Measurements from ENCODE around the gene TEDC2. TPM values are rescaled to one million over a fixed set of nuclear protein-coding genes. Genes with fewer than 3 reads are reported as not detected.
A peak's percentile ranks its signal among the peaks of the same experiment; 100 is the strongest.

Gene TEDC2
- total RNA-seq, 2 experiments from 2014 or later = 21.6 to 32.9 TPM

DNA sequence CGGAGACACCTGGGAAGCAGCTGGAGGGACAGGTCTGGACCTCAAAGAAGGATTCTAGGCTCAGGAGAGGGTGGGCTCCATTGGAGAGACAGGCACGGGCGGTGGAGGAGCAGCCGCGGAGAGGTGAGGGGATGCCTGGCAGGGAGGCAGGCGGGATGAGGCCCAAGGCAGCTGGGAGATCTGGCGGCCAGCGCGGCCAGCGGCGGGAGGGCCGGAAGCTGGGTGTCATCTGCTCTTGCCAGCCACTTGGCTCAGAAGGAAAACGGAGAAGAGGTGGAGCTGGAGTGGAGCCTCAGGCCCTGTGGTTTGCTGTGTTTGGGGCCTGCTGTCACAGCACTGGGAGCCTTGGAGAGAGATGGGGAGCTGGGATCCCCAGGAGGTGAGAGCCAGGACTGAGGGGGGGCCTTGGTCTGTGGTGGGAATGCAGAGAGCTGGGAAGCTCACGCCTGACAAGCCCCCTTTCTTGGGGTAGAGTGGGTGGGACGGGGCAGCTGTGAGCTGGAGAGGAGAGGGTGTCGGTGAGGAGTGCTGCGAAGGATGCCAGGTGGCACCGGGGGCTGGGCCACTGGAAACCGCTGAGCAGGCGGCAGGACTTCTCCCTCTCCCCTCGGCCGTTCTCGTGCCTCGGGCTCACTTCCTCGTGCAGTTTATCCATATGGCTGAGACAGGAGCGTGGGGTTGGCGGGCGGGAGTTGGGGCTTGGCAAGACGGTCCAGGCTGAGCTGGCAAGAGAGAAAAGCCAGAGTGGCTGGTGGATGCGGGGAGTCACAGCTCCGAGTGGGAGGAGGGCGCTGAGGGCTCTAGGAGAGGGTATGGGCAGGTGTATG is 23.0 kb downstream of the TEDC2 start:
- Mint-ChIP-seq H3K4me1 (ENCODE audit: low read depth) (peaks cover 24% of the 10 kb centered on the region), H3K27ac (no peak overlapping the region), H3K36me3 (ENCODE audit: low read depth) (peaks cover 4% of the 10 kb centered on the region), H3K27me3 (ENCODE audit: low read depth) (no peaks in the 10 kb centered on the region), H3K9me3 (ENCODE audit: insufficient read depth) (no peaks in the 10 kb centered on the region), H3K4me3 (no peak overlapping the region)
- no peak for DNase-seq
- no peak for ATAC-seq
- POLR2A ChIA-PET = interaction anchor here (0.6 kb wide), 1 partner anchor 101 kb away, joined by 4 read pairs; no protein-coding TSS in a partner anchor
- CTCF ChIA-PET = interaction anchor here (1.3 to 1.4 kb wide), 2 partner anchors 14 to 143 kb away, joined by 3 read pairs; partner anchors contain the start of gene ABCA3

DNA sequence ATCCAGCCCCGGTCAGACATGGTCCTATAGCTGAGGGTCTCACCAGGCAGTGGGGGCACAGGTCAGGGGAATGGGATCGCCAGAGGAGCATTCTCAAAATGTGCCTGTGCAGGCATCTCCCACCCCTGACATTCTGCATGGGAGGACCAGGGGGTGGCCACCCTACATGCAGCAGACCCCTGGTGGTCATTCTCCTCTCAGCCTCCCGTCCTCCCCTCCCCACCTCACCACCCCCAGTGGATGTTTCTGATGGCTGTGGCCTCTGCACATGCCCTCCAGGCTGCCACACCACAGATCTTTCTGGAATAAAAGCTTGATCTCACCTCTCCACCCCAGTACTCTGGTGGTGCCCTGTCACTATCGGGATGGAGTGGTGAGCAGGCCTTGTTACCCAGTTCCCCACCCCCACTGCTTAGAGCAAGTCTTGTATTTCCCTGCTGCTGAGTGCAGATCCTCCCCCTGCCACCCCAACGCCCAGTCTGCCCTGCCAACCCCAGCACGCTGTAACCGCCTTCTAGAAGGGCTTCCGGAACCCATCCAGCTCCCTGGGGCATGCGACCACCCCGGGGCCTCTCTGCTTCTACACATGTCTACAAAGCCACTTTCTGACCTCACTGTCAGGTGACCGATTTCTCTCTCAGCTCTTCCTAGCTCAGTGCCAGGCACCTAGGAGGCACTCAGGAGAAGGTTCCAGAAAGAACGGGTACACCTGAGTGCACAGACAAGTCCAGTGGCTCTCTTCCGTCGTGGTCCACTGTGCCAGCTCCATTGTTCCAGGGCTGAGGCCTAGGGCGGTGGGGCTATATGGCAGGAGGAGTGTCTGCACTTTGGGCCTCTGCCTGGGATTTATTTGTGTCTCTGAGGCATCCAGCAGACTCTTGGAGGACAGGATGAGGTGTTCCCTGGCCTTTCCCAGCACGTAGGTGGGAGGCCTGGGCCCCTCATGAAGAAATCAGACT is 24.3 kb downstream of the TEDC2 start:
- peaks cover 27% of the 10 kb centered on the region for H3K4me1 Mint-ChIP-seq (ENCODE audit: low read depth)
- ATAC-seq (no peak), DNase-seq (no peak)
- H3K9me3 Mint-ChIP-seq (ENCODE audit: insufficient read depth) = no peaks in the 10 kb centered on the region
- H3K36me3 Mint-ChIP-seq (ENCODE audit: low read depth) = peaks cover 4% of the 10 kb centered on the region
- H3K4me3 Mint-ChIP-seq = no peak overlapping the region
- CTCF ChIA-PET = interaction anchor here (1.4 kb wide), 1 partner anchor 13 kb away, joined by 3 read pairs; no protein-coding TSS in a partner anchor
- H3K27ac Mint-ChIP-seq = no peak overlapping the region
- POLR2A ChIA-PET = interaction anchor here (0.7 kb wide), 1 partner anchor 316 kb away, joined by 4 read pairs; no protein-coding TSS in a partner anchor
- H3K27me3 Mint-ChIP-seq (ENCODE audit: low read depth) = no peaks in the 10 kb centered on the region

DNA sequence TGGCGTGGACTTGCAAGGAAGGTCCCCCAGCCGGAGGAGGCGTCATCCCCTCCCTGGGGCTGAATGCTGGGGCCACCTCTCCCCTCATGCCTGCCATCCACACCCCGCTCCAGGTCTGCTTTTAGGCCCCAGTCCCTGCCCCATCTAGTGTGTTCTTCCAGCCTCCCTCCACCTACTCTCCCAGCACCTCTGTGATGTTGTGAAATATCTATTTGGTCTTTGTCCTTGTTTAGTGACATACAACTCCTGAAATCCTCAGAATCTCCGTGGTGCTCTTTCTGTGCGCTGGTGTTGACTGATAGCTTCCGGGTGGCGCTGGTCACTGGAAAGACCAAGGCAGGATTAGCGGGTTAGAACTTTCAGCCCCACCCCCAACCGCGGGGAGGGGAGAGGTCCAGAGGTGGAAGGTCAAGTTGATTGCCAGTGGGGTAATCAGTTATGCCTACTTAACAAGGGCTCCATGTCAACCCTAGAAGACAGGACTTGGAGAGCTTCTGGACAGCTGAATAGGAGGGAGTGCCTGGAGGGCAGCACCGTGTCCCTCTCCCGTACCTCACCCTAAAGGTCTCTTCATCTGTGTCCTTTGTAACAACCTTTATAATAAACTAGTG is 25.1 kb downstream of the TEDC2 start:
- DNase-seq (no peak), ATAC-seq (no peak)
- Mint-ChIP-seq H3K27me3 (ENCODE audit: low read depth) (no peaks in the 10 kb centered on the region), H3K4me3 (no peak overlapping the region), H3K36me3 (ENCODE audit: low read depth) (peaks cover 4% of the 10 kb centered on the region), H3K27ac (peak overlapping the region; percentile 9), H3K4me1 (ENCODE audit: low read depth) (peaks cover 27% of the 10 kb centered on the region), H3K9me3 (ENCODE audit: insufficient read depth) (no peaks in the 10 kb centered on the region)
- CTCF ChIA-PET = no interaction called here
- POLR2A ChIA-PET = no interaction called here

DNA sequence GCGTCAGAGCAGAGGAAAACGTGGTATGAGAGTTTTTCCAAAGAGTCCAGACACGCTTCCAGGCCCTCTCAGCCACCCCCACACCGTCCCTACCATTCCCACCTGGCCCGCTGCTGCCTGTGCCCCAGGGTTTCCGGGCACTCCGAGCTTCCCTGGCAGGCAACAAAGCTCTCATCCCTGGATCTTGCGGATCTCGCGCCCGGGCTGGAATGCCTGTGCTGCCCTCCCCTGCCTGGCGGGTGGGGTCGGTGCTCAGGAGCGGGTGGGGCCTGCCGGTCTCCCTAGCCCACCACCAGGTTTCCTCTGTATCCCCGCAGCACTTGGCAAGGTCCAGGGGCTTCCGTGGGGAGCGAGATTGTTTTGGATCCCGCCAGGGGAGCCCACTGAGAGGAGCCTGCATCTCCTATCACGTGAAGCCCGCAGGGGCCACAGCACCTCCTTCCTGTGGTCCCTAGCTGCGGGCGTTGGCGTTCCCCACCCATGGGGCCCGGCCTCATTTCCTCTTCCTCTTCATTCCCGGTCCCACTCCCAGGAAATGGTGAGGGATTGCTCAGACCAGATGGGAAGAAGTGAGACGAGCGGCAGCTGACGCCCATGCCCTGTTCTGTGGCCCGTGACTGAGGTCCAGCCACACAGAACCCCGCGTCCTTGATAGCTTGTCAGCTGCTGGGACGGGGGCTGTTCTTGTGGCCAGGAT is 26.1 kb downstream of the TEDC2 start:
- no peak overlapping the region for H3K4me3 Mint-ChIP-seq
- H3K27me3 Mint-ChIP-seq (ENCODE audit: low read depth) = no peaks in the 10 kb centered on the region
- H3K4me1 Mint-ChIP-seq (ENCODE audit: low read depth) = peaks cover 27% of the 10 kb centered on the region
- H3K9me3 Mint-ChIP-seq (ENCODE audit: insufficient read depth) = no peaks in the 10 kb centered on the region
- no peak for ATAC-seq
- DNase-seq = no peak
- POLR2A ChIA-PET = interaction anchor here (1.1 kb wide), 1 partner anchor 28 kb away, joined by 4 read pairs; the partner anchor contains the start of gene ATP6V0C
- peaks cover 4% of the 10 kb centered on the region for H3K36me3 Mint-ChIP-seq (ENCODE audit: low read depth)
- H3K27ac Mint-ChIP-seq = no peak overlapping the region
- CTCF ChIA-PET = interaction anchor here (1.0 to 4.4 kb wide), 7 partner anchors 15 to 331 kb away, joined by 3 to 27 read pairs (median 3); partner anchors contain the start of genes ABCA3, TEDC2 and TRAF7

DNA sequence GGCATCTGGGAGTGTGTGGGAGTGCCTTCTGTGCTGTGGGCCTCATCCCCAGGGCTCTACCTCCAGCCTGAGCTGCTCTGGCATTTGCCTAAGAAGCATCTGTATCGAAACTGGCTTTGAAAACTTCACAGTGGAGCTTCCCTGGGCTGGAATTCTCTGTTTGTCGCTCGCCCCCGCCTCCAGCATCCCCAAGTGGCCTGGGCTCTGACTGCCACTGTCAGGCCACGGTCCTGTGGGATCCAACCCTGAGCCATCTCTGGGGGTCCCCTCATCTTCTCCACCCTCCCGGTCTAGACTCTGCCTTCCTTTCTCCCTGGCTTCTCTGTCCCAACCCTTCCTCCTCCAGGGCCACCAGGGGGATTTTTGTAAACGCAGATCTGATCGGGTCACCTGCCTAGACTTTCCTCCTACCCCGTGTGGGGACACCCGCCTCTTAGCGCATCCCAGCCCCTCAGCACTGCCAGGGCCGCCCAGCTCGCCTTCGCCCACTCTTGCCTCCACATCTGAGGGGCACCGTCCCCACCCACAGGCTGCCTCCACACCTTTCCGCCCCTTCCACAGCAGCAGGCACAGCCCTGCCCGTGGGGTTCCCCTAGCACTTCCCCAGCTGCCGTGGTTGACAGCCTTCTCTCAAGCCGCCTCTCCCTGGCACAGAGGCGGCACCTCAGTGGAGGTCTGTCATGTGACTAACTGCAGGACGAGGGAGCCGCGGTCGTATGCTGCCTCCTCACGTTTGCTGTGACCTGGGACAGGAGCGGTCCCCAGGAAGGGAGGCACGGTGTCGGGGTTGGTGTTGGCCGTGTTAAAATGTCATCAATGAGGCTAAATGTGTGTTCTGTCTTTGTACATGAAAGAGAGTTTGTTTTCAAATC is 27.0 kb downstream of the TEDC2 start:
- peak overlapping the region; percentile 65 for H3K27ac Mint-ChIP-seq
- no peaks in the 10 kb centered on the region for H3K9me3 Mint-ChIP-seq (ENCODE audit: insufficient read depth)
- ChIA-PET CTCF (interaction anchor here (0.7 to 4.4 kb wide), 8 partner anchors 14 to 331 kb away, joined by 3 to 27 read pairs (median 3); partner anchors contain the start of genes ABCA3, TEDC2 and TRAF7), POLR2A (interaction anchor here (1.1 kb wide), 1 partner anchor 27 kb away, joined by 4 read pairs; the partner anchor contains the start of gene ATP6V0C)
- peaks cover 27% of the 10 kb centered on the region for H3K4me1 Mint-ChIP-seq (ENCODE audit: low read depth)
- peaks cover 4% of the 10 kb centered on the region for H3K36me3 Mint-ChIP-seq (ENCODE audit: low read depth)
- peak overlapping the region; percentile 22 for H3K4me3 Mint-ChIP-seq
- H3K27me3 Mint-ChIP-seq (ENCODE audit: low read depth) = no peaks in the 10 kb centered on the region
- peak; percentile 92 for ATAC-seq
- peak; percentile 80 for DNase-seq

DNA sequence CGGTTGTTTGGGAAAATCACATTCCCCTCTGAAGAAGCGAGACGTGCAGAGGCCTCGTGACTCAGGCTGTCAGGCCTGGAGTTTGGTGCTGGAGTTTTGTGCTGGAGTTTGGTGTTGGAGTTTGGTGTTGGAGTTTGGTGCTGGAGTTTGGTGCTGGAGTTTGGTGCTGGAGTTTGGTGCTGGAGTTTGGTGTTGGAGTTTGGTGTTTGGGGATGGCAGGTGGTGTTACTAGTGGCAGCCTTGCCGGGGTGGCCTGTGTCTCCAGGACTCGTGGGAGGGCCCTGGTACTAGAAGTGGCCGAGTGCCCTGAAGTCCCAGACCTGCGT is 27.6 kb downstream of the TEDC2 start:
- H3K4me1 Mint-ChIP-seq (ENCODE audit: low read depth) = peaks cover 27% of the 10 kb centered on the region
- peaks cover 4% of the 10 kb centered on the region for H3K36me3 Mint-ChIP-seq (ENCODE audit: low read depth)
- H3K4me3 Mint-ChIP-seq = peak overlapping the region; percentile 22
- H3K27me3 Mint-ChIP-seq (ENCODE audit: low read depth) = no peaks in the 10 kb centered on the region
- H3K27ac Mint-ChIP-seq = peak overlapping the region; percentile 65
- no peak for ATAC-seq
- no peaks in the 10 kb centered on the region for H3K9me3 Mint-ChIP-seq (ENCODE audit: insufficient read depth)
- ChIA-PET CTCF (interaction anchor here (1.4 to 4.4 kb wide), 2 partner anchors 13 to 236 kb away, joined by 3 to 27 read pairs; no protein-coding TSS in a partner anchor), POLR2A (no interaction called here)
- no peak for DNase-seq

DNA sequence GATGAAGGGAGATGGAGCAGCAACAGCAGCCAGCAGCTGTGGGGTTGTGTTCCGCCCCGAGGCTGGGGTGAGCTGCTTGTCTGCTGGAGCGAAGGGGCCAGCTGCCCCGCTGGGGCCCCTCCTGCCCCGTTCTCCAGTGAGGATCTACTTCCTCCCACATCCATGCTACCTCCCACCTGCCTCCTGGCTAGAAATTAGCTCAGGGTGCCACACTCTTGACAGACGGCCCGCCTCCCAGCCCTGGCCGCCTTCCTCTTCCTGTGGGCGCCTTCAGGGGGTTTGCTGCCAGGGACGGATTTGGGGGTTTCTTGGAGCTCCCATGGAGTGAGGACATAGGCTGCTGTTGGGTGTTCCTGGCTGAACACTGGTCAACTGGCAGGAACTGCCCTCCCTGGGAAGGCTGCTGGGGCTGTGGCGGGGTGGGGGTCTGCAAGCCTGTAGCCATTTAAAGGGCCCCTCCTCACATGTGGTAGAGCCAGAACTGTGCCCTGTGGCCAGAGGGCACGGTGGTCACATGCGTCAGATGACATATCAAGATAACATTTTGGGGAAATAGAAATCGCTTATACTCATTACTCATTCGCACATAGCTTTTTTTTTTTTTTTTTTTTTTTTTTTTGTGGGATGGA is 28.1 kb downstream of the TEDC2 start:
- no peak for ATAC-seq
- Mint-ChIP-seq H3K36me3 (ENCODE audit: low read depth) (peaks cover 4% of the 10 kb centered on the region), H3K9me3 (ENCODE audit: insufficient read depth) (no peaks in the 10 kb centered on the region), H3K27me3 (ENCODE audit: low read depth) (no peaks in the 10 kb centered on the region), H3K4me1 (ENCODE audit: low read depth) (peaks cover 27% of the 10 kb centered on the region), H3K27ac (no peak overlapping the region), H3K4me3 (no peak overlapping the region)
- ChIA-PET CTCF (interaction anchor here (0.8 to 4.4 kb wide), 6 partner anchors 13 to 236 kb away, joined by 3 to 27 read pairs (median 4); partner anchors contain the start of genes CCNF and TBC1D24), POLR2A (interaction anchor here (1.2 kb wide), 1 partner anchor 14 kb away, joined by 4 read pairs; the partner anchor contains the start of gene TBC1D24)
- DNase-seq = no peak

DNA sequence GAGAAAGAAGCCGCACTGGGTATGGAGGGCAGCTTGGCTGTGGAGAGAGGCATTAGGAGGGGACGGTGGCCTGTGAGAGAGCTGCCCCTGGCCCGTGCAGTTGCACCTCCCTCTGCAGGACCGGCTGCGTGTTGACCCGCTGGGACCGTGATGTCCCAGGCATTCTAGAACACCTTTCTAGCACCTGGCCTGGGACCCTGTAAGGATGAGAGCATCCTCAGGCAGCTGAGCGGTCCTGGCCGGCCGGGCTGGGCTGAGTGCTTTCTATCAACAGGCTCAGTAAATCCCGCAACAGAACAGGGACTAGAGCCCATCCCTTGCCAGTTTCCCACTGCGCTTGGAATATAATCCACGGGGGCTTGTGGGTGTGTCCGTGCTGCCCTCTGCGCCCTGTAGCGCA is 29.7 kb downstream of the TEDC2 start:
- DNase-seq = no peak
- H3K27ac Mint-ChIP-seq = no peak overlapping the region
- no peaks in the 10 kb centered on the region for H3K9me3 Mint-ChIP-seq (ENCODE audit: insufficient read depth)
- no peaks in the 10 kb centered on the region for H3K27me3 Mint-ChIP-seq (ENCODE audit: low read depth)
- ChIA-PET POLR2A (no interaction called here), CTCF (interaction anchor here (4.4 kb wide), 1 partner anchor 11 kb away, joined by 27 read pairs; no protein-coding TSS in a partner anchor)
- peaks cover 27% of the 10 kb centered on the region for H3K4me1 Mint-ChIP-seq (ENCODE audit: low read depth)
- no peak overlapping the region for H3K4me3 Mint-ChIP-seq
- H3K36me3 Mint-ChIP-seq (ENCODE audit: low read depth) = peaks cover 4% of the 10 kb centered on the region
- no peak for ATAC-seq

DNA sequence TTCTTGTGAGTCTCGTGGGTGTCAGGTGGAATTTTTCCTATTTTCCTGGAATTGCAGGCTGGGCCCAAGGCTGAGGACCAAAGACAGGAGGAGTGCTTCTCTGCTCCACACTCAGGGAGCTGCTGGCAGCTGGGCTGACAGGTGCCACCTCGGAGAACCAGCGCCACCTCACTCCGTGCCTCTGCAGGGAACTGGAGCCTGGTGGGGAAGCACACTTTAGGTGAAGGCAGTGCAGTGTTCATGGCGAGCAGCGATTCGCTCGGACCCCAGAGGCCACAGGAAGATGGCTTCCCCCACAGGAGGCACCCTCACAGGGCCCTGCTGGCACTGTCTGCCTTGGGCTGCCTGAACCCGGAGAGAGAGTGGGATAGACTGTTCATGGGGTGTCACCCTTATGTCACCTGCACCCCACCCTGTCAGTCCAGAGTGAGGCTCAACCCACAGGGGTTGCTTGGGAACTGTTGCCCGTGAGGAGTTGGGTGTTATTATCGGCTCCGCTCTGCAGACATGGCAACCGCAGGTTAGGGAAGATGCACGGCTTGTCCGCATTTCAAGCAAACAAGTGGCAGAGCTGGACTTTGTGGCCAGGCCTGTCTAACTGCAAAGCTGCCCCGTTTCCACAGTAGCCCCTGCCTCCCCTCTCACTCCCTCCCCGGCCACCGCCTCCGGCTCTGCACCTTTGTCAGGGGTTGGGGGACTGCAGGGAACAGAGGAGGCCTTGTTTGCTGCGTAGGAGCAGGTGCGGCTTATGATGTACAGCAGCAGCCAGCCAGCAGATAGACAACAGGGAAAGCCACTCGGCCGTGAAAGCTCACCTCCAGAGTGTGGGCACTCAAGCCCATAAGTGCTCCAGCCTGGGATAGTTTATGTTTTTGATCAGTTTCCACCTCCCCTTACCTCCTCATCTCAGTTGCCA is 30.5 kb downstream of the TEDC2 start:
- no peaks in the 10 kb centered on the region for H3K9me3 Mint-ChIP-seq (ENCODE audit: insufficient read depth)

More for the DNA sequence above, 30.5 kb downstream of the TEDC2 start:
- no peak for DNase-seq
- no peak for ATAC-seq
- Mint-ChIP-seq H3K27me3 (ENCODE audit: low read depth) (no peaks in the 10 kb centered on the region), H3K4me1 (ENCODE audit: low read depth) (peaks cover 25% of the 10 kb centered on the region), H3K27ac (no peak overlapping the region), H3K4me3 (no peak overlapping the region), H3K36me3 (ENCODE audit: low read depth) (peaks cover 4% of the 10 kb centered on the region)
- CTCF ChIA-PET = interaction anchor here (2.0 to 4.4 kb wide), 2 partner anchors 10 to 11 kb away, joined by 6 to 27 read pairs; no protein-coding TSS in a partner anchor
- POLR2A ChIA-PET = no interaction called here

All from activated CD8-positive, alpha-beta T cell treated with anti-CD3 and anti-CD28 coated beads, Interleukin-2, amount 10 ng/mL, durations not matched to agents 7 days and 5 days (primary cell).